NCI-H1048 (cell line): ENCODE data around the gene CLEC4D.
"Not testable (repeated sequence)": the region's sequence is repeated elsewhere in the genome, so short reads cannot be mapped to it uniquely, and the experiment has no call there.

Source experiments
- DNase-seq: peaks from one replicate; lab custom pipeline; 2025; lab: John Stamatoyannopoulos, UW

The CLEC4D gene

GRCh38 chr12:8537820-8538219 is 24.5 kb downstream of the CLEC4D start:
- DNase-seq, result not testable (repeated sequence)

- not testable (repeated sequence) for DNase-seq
Measured at GRCh38 chr12:8540831-8541230, 27.5 kb downstream of the CLEC4D start, which contains the start of gene CLEC4E. TSS of gene CLEC4E (minus strand) at chr12:8540905. CDS start at chr12:8540797, 108 bp downstream.

GRCh38 chr12:8541562-8541961 is 28.3 kb downstream of the CLEC4D start:
- DNase-seq, result no peak

GRCh38 chr12:8544295-8544694 is 31.0 kb downstream of the CLEC4D start:
- peak; percentile 0 for DNase-seq

- DNase-seq, result no peak
Measured at GRCh38 chr12:8546591-8546990, 33.3 kb downstream of the CLEC4D start.

- no peak for DNase-seq
Measured at GRCh38 chr12:8547645-8548044, 34.3 kb downstream of the CLEC4D start.

- DNase-seq, result no peak
Measured at GRCh38 chr12:8548192-8548591, 34.9 kb downstream of the CLEC4D start.

- no peak for DNase-seq
Measured at GRCh38 chr12:8549381-8549780, 36.1 kb downstream of the CLEC4D start.

GRCh38 chr12:8553088-8553627 is 39.9 kb downstream of the CLEC4D start:
- no peak for DNase-seq

- DNase-seq, result no peak
Measured at GRCh38 chr12:8554451-8555195, 41.3 kb downstream of the CLEC4D start.

- no peak for DNase-seq
Measured at GRCh38 chr12:8556531-8557097, 43.3 kb downstream of the CLEC4D start.

GRCh38 chr12:8559676-8560075 is 46.4 kb downstream of the CLEC4D start:
- DNase-seq, result no peak

GRCh38 chr12:8561011-8561410 is 47.7 kb downstream of the CLEC4D start:
- no peak for DNase-seq

GRCh38 chr12:8562310-8562709 is 49.0 kb downstream of the CLEC4D start:
- no peak for DNase-seq

GRCh38 chr12:8563356-8563755 is 50.1 kb downstream of the CLEC4D start:
- no peak for DNase-seq

GRCh38 chr12:8564656-8565055 is 51.4 kb downstream of the CLEC4D start:
- no peak for DNase-seq

GRCh38 chr12:8566052-8566451 is 52.7 kb downstream of the CLEC4D start:
- not testable (repeated sequence) for DNase-seq

GRCh38 chr12:8566525-8566924 is 53.2 kb downstream of the CLEC4D start:
- no peak for DNase-seq
